ENCODE measurements around the gene SUN1.
"Not testable (repeated sequence)": the region's sequence is repeated elsewhere in the genome, so short reads cannot be mapped to it uniquely, and the experiment has no call there.

The SUN1 gene

DNA sequence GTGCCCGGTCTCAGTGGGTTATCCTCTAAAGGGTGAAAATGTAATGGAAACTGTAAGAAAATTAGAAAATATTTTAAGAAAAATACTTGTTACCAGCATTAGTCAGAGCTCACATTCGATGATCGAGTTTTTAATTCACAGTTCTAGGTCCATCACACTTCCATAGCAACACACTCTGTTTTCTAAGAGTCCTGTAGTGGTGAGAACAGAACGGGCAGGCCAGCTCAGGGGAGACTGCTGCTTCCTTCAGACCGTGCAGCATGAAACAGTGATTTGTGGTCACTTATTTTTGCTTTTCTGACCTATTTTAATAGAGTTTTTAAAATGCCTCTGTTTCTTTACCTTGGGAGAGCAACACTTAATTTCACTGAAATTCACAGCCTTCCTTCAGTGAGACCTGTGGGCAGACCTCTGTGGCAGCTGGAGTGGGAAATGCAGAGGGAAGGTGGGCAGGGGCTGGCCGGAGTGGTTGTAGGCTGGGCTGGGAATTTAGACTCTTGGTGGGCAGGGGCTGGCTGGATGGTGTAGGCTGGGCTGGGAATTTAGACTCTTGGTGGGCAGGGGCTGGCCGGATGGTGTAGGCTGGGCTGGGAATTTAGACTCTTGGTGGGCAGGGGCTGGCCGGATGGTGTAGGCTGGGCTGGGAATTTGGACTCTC lies 1.5 kb downstream of the SUN1 start:
- no peak for DNase-seq (ENCODE audit: low spot score)

- DNase-seq (ENCODE audit: low spot score) = no peak
Measured at GRCh38 chr7:834277-834676, 2.0 kb downstream of the SUN1 start.

- no peak for DNase-seq (ENCODE audit: low spot score)
Measured at GRCh38 chr7:835021-835420, 2.7 kb downstream of the SUN1 start.

DNA sequence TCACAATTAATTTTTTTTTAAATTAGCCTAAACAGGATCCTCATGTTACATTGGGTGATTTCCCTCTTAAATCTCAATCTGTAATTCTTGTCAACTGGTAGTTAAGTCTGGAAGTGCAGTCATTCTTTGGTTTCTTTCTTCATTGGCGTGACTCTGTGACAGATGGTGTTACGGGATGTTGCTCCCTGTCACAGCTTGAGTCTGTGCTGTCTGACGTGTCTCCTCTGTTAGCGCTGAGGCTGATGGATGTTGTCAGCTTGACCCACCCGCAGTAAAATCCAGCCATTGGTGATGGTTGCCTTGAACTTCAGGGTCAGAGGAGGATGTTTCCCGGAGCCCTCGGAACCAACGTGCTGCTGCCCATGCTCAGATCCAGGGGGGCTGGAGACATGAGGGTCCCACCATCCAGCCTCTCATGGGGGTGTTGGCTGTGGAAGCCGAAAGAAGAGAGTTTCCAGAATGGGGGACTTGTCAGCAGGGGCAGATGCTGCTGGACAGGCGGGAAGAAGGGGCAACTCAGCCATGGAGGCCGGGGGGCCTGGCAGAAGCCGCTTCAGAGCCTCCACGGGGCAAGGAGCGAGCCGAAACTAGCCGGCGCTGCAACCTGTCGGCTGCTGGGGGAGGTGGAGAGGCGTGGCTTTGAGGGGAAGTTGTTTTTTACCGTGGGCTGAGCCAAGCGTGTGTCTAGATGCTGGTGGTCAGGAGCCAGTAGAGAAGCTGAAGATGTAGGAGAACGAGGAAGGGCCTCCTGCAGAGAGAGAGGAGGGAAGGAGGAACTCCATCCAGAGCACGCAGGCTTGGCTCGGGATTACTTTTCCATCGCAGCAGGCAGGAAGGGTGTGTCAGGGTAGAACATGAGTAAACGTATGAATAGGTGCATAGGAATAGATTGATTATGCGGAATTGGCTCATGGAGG lies 3.5 kb downstream of the SUN1 start:
- no peak for DNase-seq (ENCODE audit: low spot score)

DNA sequence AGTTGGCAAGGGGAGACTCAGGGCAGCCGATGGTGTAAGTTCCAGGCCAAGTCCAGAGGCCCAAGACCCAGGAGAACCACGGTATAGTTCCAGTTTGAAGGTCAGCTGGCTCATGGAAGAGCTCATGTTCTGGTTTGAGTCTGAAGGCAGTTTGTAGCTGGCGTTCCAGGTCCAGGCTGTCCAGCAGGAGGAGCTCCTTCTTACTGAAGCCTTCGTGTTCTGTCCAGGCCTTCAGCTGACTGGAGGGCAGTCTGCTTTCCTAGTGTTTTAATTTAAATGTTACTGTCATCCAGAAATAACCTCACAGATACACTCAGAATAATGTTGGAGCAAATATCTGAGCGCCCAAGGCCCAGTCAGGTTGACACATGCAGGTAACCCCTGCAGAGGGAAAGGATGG lies 4.2 kb downstream of the SUN1 start:
- DNase-seq (ENCODE audit: low spot score) = no peak

GRCh38 chr7:837001-837400 lies 4.7 kb downstream of the SUN1 start:
- DNase-seq (ENCODE audit: low spot score) = no peak

DNA sequence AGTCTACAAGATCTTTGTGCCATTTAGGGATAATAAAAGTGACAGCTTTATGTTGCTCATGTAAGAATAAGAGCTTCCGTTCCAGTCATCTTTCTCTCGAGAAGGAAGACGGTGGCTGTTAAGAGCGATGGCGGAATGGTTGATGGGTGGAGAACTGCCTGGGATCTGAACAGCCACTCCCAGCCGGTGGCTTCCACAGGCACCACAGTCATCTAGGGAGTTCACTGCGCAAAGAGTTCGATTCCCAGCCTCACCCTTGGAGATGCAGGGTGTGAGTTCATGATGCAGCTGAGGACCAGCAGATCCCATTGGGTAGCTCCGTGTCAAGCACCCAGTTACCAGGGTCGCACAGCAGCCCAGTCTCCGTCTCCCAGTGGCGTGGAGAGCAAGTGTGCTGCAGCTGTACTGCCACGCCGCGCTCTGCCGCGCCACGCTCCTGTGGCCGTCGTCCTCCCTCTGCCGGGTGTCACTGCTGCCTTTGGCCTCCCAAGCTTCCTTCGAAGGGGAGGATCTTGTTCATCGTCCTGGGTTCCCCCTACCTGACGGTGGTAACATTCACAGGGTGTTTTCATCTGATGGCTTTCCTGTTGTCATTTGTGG lies 7.8 kb downstream of the SUN1 start:
- DNase-seq (ENCODE audit: low spot score) = no peak

- DNase-seq (ENCODE audit: low spot score) = no peak
Measured at GRCh38 chr7:841943-842342, 9.7 kb downstream of the SUN1 start.

- no peak for DNase-seq (ENCODE audit: low spot score)
Measured at GRCh38 chr7:842431-843031, 10.3 kb downstream of the SUN1 start.

- no peak for DNase-seq (ENCODE audit: low spot score)
Measured at GRCh38 chr7:843230-843629, 11.0 kb downstream of the SUN1 start.

DNA sequence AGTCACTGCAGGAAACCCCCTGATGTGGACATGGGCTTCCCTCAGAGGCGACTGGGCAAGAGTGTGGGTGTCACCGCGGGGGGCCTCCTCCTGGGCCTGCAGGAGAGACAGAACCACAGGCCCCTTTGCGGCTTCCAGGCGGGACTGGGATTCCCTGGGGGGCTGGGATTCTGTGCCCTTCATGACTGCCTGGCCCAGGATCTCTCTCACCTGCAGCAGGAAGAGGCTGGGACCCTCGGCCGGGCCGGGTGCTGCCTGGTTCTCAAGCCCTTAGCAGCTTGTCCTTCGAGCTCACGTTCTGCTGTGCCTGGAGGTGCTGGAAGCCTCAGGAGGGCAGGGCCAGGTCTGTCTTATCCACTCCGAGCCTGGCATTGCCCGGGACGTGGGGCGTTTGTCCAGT lies 11.8 kb downstream of the SUN1 start:
- DNase-seq (ENCODE audit: low spot score) = no peak

GRCh38 chr7:844514-844913 lies 12.2 kb downstream of the SUN1 start:
- DNase-seq (ENCODE audit: low spot score) = no peak

- DNase-seq (ENCODE audit: low spot score) = no peak
Measured at GRCh38 chr7:845091-845490, 12.8 kb downstream of the SUN1 start.

GRCh38 chr7:845731-846130 lies 13.5 kb downstream of the SUN1 start:
- DNase-seq (ENCODE audit: low spot score) = no peak

- DNase-seq (ENCODE audit: low spot score) = not testable (repeated sequence)
Measured at GRCh38 chr7:846958-847650, 14.8 kb downstream of the SUN1 start.

GRCh38 chr7:847728-848127 lies 15.5 kb downstream of the SUN1 start:
- not testable (repeated sequence) for DNase-seq (ENCODE audit: low spot score)

- no peak for DNase-seq (ENCODE audit: low spot score)
Measured at GRCh38 chr7:849145-849544, 16.9 kb downstream of the SUN1 start.

- no peak for DNase-seq (ENCODE audit: low spot score)
Measured at GRCh38 chr7:849781-850180, 17.5 kb downstream of the SUN1 start.

GRCh38 chr7:851204-851603 lies 18.9 kb downstream of the SUN1 start:
- DNase-seq (ENCODE audit: low spot score) = no peak

GRCh38 chr7:853366-854117 lies 21.3 kb downstream of the SUN1 start:
- no peak for DNase-seq (ENCODE audit: low spot score)

DNA sequence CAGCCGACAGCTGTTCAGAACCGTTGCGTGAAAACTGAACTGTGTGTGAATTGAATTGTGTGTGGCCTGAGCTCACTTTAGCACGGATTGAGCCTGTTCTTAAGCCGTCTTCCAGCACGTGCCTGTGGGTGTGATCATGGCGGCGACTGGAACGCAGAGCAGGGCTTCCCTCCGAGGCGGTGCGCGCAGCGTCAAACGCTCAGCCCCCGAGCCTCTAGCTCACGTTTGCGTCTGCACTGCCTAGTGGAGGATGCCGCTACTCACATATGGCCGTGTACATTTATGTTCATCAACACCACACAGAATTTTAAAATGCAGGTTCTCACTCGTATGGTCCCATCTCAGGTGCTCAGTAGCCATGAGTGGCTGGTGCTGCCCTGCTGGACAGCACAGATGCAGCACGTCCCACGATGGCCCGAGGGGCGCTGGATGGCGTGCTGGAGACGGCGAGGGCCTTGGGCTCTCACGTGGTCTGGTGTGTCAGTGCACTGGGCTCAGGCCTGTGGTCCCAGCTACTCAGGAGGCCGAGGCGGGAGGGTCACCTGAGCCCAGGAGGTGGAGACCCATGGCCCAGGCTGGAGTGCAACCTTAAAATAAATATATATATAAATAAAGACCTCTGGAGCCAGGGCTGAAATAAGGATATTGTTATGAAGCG lies 22.0 kb downstream of the SUN1 start:
- DNase-seq (ENCODE audit: low spot score) = no peak

Measured in putamen (tissue), 1 donor.